ENCODE data around the gene LIMK2. TPM values are rescaled to one million over a fixed set of nuclear protein-coding genes. Genes with fewer than 3 reads are reported as not detected.

The LIMK2 gene
- total and polyA plus RNA-seq, 10 donors: 6.1 to 182 (median 60.6) TPM

DNA sequence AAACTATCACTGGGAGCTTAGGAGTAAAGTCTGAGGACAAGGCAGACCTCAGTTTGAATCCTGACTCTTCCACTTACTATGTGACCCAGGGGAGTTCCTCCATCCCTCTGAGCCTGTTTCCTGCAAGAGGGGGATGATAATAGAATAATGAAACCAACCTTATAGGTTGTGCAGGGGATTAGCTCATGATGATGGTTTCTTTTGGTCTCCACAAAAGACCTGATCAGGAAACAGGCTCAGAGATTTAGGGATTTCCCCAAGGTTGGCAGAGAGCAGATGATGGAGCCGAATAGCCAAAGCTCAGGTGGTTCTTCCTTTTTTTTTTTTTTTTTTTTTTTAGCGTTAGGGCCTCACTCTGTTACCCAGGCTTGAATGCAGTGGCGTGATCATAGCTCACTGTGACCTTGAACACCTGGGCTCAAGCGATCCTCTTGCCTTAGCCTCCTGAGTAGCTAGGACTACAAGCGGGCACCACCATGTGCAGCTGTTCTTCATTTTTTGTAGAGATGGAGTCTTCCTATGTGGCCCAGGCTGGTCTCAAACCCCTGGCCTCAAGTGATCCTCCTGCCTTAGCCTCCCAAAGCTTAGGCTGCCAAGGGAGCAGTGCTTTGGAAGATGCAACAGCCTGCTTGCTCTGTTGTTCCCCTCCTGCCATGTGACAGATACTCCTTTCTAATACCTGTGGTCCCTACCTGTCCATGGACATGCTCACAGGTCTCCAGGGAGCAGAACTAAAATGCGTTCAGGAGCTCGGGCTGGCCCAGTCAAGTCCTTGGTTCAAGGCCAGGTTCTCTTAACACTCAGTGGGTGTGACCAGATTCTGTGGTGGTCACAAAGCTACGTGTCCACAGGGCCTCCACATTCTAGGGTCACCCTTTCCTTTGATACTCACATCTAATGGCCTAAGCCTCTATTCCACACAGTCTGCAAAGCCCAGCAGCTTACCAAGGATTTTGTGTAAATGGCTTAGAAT lies 111.8 kb downstream of the LIMK2 start:
- no peak overlapping the region for H3K4me3 ChIP-seq
- TF ChIP-seq, protein P1, sequence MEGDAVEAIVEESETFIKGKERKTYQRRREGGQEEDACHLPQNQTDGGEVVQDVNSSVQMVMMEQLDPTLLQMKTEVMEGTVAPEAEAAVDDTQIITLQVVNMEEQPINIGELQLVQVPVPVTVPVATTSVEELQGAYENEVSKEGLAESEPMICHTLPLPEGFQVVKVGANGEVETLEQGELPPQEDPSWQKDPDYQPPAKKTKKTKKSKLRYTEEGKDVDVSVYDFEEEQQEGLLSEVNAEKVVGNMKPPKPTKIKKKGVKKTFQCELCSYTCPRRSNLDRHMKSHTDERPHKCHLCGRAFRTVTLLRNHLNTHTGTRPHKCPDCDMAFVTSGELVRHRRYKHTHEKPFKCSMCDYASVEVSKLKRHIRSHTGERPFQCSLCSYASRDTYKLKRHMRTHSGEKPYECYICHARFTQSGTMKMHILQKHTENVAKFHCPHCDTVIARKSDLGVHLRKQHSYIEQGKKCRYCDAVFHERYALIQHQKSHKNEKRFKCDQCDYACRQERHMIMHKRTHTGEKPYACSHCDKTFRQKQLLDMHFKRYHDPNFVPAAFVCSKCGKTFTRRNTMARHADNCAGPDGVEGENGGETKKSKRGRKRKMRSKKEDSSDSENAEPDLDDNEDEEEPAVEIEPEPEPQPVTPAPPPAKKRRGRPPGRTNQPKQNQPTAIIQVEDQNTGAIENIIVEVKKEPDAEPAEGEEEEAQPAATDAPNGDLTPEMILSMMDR (IDR thresholded peaks at IDR 0.05 in 8 of 11, conservative IDR thresholded peaks at IDR 0.05 in 3 of 11): no peak
- TF ChIP-seq POLR2AphosphoS5 (IDR thresholded peaks at IDR 0.05): no peak
- H3K36me3 ChIP-seq: peaks cover 0 to 70% (median 41%) of the 10 kb centered on the region in 6 donors
- no peak overlapping the region for H3K27ac ChIP-seq
- no peaks in the 10 kb centered on the region for H3K9me3 ChIP-seq
- no peaks in the 10 kb centered on the region for H3K27me3 ChIP-seq (replicated peaks in 1 of 7)
- H3K4me1 ChIP-seq: no peaks in the 10 kb centered on the region
- 84 to 87% (median 85%) methylated on average over 8 of the region's 8 CpGs for WGBS, 5 donors
- intact Hi-C loops (cut with DNase I; ENCODE audit: low total_unique reads): no loop called here
- DNase-seq: no peak

DNA sequence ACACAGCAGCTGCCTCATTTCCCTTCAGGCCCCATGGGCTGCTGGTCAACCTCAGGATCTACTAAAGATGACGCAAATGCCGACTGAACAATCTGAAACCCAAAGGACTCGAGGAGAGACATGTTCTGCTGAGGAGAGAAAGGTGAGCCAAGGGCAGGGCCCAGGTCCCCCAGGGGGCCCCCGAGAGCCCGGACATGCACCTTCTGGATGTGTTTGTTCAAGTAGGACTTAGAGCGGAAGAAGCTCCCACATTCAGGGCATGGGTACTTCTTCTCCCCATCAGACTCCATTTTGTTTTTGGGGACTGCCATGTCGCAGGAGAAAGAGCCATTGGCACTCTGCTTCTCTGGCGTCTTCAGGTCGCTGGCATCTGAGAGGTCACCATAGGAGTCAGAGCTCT lies 114.8 kb downstream of the LIMK2 start:
- DNase-seq: no peak
- 85 to 96% (median 90%) methylated on average over 9 of the region's 9 CpGs for WGBS, 5 donors
- no peak overlapping the region for H3K27ac ChIP-seq
- H3K36me3 ChIP-seq: peaks cover 0 to 100% (median 70%) of the 10 kb centered on the region in 6 donors
- H3K4me3 ChIP-seq: no peak overlapping the region
- TF ChIP-seq POLR2AphosphoS5 (IDR thresholded peaks at IDR 0.05) (no peak), POLR2A (IDR thresholded peaks at IDR 0.05) (no peak)
- TF ChIP-seq, protein P1 (IDR thresholded peaks at IDR 0.05 in 8 of 11, conservative IDR thresholded peaks at IDR 0.05 in 3 of 11): no peak
- H3K9me3 ChIP-seq: no peaks in the 10 kb centered on the region
- H3K27me3 ChIP-seq (replicated peaks in 1 of 7): no peaks in the 10 kb centered on the region
- intact Hi-C loops (cut with DNase I; ENCODE audit: low total_unique reads): no loop called here
- peaks cover 0 to 7% (median 0%) of the 10 kb centered on the region in 6 donors for H3K4me1 ChIP-seq

DNA sequence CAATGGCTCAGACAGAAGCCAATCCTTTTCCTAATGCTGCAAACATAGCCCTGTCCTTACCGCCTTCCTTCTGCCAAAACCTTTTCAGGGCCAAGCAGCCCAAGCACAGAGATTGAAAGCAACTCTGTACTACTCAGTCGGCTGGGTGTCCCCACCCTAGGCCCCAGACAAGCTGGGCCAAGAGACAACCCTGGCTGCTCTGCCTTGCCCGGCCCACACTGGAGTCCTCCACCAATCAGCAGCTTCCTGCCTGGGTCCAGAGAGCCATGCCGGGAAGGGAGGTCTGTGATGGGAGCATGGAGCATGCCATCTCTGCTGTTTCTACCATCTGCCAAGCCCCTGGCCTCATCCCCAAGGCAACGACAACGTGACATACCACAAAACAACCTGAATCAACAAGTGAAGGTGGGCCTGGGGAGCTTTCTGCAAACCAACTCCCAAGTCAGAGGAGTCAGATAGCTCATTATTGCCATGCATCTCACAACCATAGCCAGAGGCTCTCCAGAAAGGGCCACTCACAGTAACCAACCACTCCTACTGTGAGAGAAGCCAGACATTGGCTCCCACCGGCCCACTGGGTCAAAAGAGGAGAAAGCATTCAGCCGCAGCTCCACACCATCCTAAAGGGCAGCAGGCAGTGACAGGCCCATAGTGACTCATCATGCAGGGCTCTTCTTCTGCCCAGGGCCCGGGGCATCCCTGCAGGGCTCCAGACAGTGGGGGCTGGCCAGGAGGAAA lies 115.9 kb downstream of the LIMK2 start:
- Histone ChIP-seq H3K27me3 (replicated peaks in 1 of 7) (no peaks in the 10 kb centered on the region), H3K4me3 (no peak overlapping the region), H3K9me3 (no peaks in the 10 kb centered on the region), H3K4me1 (peaks cover 0 to 7% (median 0%) of the 10 kb centered on the region in 6 donors), H3K27ac (no peak overlapping the region), H3K36me3 (peaks cover 0 to 100% (median 81%) of the 10 kb centered on the region in 6 donors)
- WGBS, 5 donors: 78 to 98% (median 92%) methylated on average over 7 to 9 of the region's 9 CpGs
- TF ChIP-seq, protein P1 (IDR thresholded peaks at IDR 0.05 in 8 of 11, conservative IDR thresholded peaks at IDR 0.05 in 3 of 11): no peak
- no peak for TF ChIP-seq POLR2AphosphoS5 (IDR thresholded peaks at IDR 0.05)
- TF ChIP-seq POLR2A (IDR thresholded peaks at IDR 0.05): no peak
- intact Hi-C loops (cut with DNase I; ENCODE audit: low total_unique reads): no loop called here
- no peak for DNase-seq

DNA sequence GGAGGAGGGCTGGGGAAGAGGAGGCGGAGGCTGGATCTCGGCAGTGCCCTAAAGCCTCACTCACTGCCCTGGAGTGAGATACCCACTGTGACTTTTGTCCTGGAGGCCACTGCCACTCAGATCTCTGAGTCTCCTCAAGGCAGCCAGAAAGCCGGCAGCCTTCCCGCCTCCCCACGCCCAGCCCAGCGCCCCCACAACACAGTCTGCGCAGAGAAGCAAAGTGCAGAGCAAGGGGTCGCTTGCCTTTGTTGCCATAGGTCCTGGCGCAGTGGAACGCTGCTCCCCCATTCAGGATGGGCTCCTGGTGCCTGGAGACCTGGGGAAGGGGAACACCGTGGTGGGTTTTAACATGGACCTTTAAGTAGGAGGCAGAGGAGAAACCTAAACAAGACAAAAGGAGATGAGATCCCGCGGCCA lies 116.5 kb downstream of the LIMK2 start:
- Histone ChIP-seq H3K36me3 (peaks cover 0 to 100% (median 86%) of the 10 kb centered on the region in 6 donors), H3K4me3 (no peak overlapping the region), H3K27me3 (replicated peaks in 1 of 7) (no peaks in the 10 kb centered on the region), H3K9me3 (no peaks in the 10 kb centered on the region), H3K4me1 (peaks cover 0 to 7% (median 0%) of the 10 kb centered on the region in 6 donors), H3K27ac (no peak overlapping the region)
- TF ChIP-seq, protein P1 (IDR thresholded peaks at IDR 0.05 in 8 of 11, conservative IDR thresholded peaks at IDR 0.05 in 3 of 11): no peak
- TF ChIP-seq POLR2A (IDR thresholded peaks at IDR 0.05): no peak
- TF ChIP-seq POLR2AphosphoS5 (IDR thresholded peaks at IDR 0.05): peak in 1 of 3 donors; percentile 29
- intact Hi-C loops (cut with DNase I; ENCODE audit: low total_unique reads): no loop called here
- 87 to 97% (median 94%) methylated on average over 11 to 13 of the region's 13 CpGs for WGBS, 5 donors
- DNase-seq: no peak

Data from spleen (tissue), 11 donors.